ENCODE data around the gene MEX3A. TPM values are rescaled to one million over a fixed set of nuclear protein-coding genes. Genes with fewer than 3 reads are reported as not detected.

MEX3A gene
- total and polyA plus RNA-seq, 4 experiments from 2014 or later = not detected

DNA sequence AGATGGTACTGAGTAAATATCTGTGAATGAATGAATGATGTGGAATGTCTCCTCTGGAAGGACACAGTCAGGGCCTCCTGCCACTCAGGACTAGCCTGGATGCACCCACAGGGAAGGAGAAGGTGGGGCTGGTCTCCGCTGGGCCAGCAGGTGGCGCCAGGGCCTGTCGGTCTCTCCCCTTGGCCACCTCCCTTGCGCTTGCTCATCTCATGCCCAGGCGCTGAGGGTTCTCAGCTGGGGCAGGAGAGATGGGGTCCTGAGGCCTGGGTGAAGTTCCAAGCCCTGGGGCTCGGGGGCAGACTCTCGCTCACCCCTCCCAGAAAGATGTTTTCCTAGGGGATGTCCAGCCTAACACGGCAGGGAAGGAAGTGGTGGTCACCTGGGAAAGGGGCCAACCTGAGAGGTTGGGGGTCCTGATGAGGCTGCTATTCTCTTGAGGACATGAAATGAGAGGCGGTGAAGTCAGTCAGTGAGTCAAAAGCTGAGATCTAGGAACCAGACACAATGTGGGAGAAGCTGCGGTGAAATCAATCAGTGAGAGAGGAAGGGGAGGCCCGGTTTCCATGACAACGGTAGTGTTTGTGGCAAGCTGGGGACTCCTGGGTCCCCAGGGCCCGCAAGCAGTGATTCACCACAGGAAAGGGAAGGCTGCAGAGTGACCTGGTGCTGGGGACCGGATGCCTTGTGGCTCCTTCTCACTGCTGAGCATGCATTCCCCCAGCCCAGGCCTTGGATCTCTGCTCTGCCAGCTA, 14.6 kb upstream of the MEX3A start:
- Histone ChIP-seq H3K27me3 (ENCODE audit: insufficient read depth, low read length) (no peaks in the 10 kb centered on the region), H3K4me3 (ENCODE audit: low read length in 2 of 2) (peak overlapping the region in 1 of 2 donors; percentile 39), H3K9me3 (ENCODE audit: control insufficient read depth in 1 of 2, low read length in 2 of 2) (no peaks in the 10 kb centered on the region), H3K4me1 (ENCODE audit: insufficient read depth, low read length) (peaks cover 37% of the 10 kb centered on the region), H3K36me3 (ENCODE audit: insufficient read depth, low read length) (no peaks in the 10 kb centered on the region), H3K27ac (ENCODE audit: low read depth, low read length) (peak overlapping the region; percentile 78)
- Mint-ChIP-seq H3K4me1 (peaks cover 42 to 59% (median 48%) of the 10 kb centered on the region in 4 donors), H3K4me3 (peak overlapping the region; percentile 39 to 85 (median 78)), H3K27me3 (peaks cover 3 to 4% of the 10 kb centered on the region in 2 donors), H3K36me3 (peaks cover 0 to 4% of the 10 kb centered on the region in 2 donors), H3K9me3 (peaks cover 0 to 3% (median 0%) of the 10 kb centered on the region in 8 donors), H3K27ac (peak overlapping the region; percentile 90 to 100 (median 99))
- POLR2A ChIA-PET (ENCODE audit: partially characterized antibody) = interaction anchor here (1.0 to 19.7 kb wide), 7 partner anchors 9 to 186 kb away, joined by 3 to 527 read pairs (median 5); partner anchors contain the start of genes LMNA, PMF1 and SMG5
- CTCF ChIA-PET (ENCODE audit: partially characterized antibody) = interaction anchor here (0.8 to 18.7 kb wide), 17 partner anchors 8 to 322 kb away, joined by 3 to 716 read pairs (median 6); partner anchors contain the start of genes LMNA, PMF1 and SEMA4A
- intact Hi-C loops (cut with micrococcal nuclease) = loop anchor here (1.0 to 10.0 kb wide), 5 partner anchors 9 to 408 kb away; partner anchors contain the start of genes LMNA and MEF2D
- peak; percentile 88 to 98 (median 91) for DNase-seq

DNA sequence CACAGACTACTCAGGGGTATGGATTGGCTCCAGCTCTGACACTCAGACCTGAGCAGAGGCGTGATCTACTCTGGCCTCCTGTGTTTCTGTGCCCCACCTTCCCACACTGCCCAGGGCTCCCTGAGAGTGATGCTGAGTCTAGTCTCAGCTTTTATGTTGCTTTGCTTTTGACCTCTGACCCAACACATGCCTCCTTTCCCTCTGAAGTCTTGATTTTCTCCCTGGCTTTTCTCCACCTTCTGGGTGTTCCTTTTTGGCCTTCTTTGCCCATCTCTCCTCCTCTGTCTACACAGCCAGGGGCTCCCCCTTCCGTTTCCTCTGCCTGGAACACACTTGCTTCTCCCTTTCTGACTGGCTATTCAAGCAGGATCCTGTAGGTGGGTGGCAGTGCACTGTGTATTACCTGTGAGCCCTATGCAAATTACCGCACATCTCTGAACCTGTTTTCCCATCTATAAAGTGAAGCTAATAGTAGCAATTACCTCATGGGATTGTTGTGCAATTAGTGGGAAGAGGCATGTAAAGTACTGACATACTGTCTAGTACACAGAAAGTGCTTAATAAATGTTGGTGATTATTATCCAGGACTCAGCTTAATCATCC, 13.7 kb upstream of the MEX3A start:
- no peaks in the 10 kb centered on the region for H3K9me3 ChIP-seq (ENCODE audit: control insufficient read depth in 1 of 2, low read length in 2 of 2)
- POLR2A ChIA-PET (ENCODE audit: partially characterized antibody) = interaction anchor here (1.2 to 19.7 kb wide), 5 partner anchors 10 to 187 kb away, joined by 3 to 527 read pairs (median 6); partner anchors contain the start of genes LMNA, PMF1 and SMG5
- Mint-ChIP-seq H3K9me3 (peaks cover 0 to 3% (median 0%) of the 10 kb centered on the region in 8 donors), H3K27me3 (peaks cover 3 to 4% of the 10 kb centered on the region in 2 donors), H3K4me3 (peak overlapping the region in 7 of 8 donors; percentile 39 to 85 (median 80)), H3K27ac (peak overlapping the region; percentile 90 to 100 (median 99)), H3K4me1 (peaks cover 39 to 54% (median 44%) of the 10 kb centered on the region in 4 donors), H3K36me3 (peaks cover 0 to 4% of the 10 kb centered on the region in 2 donors)
- peak overlapping the region; percentile 78 for H3K27ac ChIP-seq (ENCODE audit: low read depth, low read length)
- no peaks in the 10 kb centered on the region for H3K27me3 ChIP-seq (ENCODE audit: insufficient read depth, low read length)
- no peaks in the 10 kb centered on the region for H3K36me3 ChIP-seq (ENCODE audit: insufficient read depth, low read length)
- no peak overlapping the region for H3K4me3 ChIP-seq (ENCODE audit: low read length in 2 of 2)
- DNase-seq = no peak
- H3K4me1 ChIP-seq (ENCODE audit: insufficient read depth, low read length) = peaks cover 37% of the 10 kb centered on the region
- CTCF ChIA-PET (ENCODE audit: partially characterized antibody) = interaction anchor here (0.7 to 18.7 kb wide), 17 partner anchors 9 to 323 kb away, joined by 3 to 716 read pairs (median 6); partner anchors contain the start of genes LMNA and PMF1
- intact Hi-C loops (cut with micrococcal nuclease) = loop anchor here (1.0 to 10.0 kb wide), 5 partner anchors 10 to 409 kb away; partner anchors contain the start of genes LMNA and MEF2D

DNA sequence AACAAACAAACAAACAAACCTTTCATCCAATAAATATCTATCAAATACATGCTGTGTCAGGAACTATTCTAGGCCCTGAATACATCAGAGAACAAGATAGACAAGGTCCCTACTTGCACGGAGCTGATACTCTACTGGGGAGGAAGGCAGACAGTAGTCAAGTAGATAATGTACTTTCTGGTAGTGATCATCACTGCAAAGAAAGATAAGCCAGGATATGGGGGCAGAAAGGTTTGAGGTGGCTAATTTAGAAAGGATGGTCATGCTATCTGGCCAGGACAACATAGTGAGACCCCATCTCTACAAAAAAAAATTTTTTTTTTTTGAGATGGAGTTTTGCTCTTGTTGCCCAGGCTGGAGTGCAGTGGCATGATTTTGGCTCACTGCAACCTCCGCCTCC, 9.3 kb upstream of the MEX3A start:
- no peak overlapping the region for H3K4me3 ChIP-seq (ENCODE audit: low read length in 2 of 2)
- H3K27ac ChIP-seq (ENCODE audit: low read depth, low read length) = no peak overlapping the region
- H3K4me1 ChIP-seq (ENCODE audit: insufficient read depth, low read length) = peaks cover 14% of the 10 kb centered on the region
- ChIA-PET CTCF (ENCODE audit: partially characterized antibody) (interaction anchor here (1.4 to 18.7 kb wide), 7 partner anchors 12 to 133 kb away, joined by 4 to 716 read pairs (median 7); no protein-coding TSS in a partner anchor), POLR2A (ENCODE audit: partially characterized antibody) (interaction anchor here (19.7 kb wide), 1 partner anchor 30 kb away, joined by 527 read pairs; the partner anchor contains the start of gene LMNA)
- intact Hi-C loops (cut with micrococcal nuclease) = loop anchor here (10.0 kb wide), 1 partner anchor 413 kb away; the partner anchor contains the start of gene MEF2D
- H3K9me3 ChIP-seq (ENCODE audit: control insufficient read depth in 1 of 2, low read length in 2 of 2) = no peaks in the 10 kb centered on the region
- H3K36me3 ChIP-seq (ENCODE audit: insufficient read depth, low read length) = no peaks in the 10 kb centered on the region
- H3K9me3 Mint-ChIP-seq = no peaks in the 10 kb centered on the region
- no peaks in the 10 kb centered on the region for H3K36me3 Mint-ChIP-seq
- H3K4me3 Mint-ChIP-seq = no peak overlapping the region
- peaks cover 2 to 6% of the 10 kb centered on the region in 2 donors for H3K27me3 Mint-ChIP-seq
- peaks cover 14 to 26% (median 20%) of the 10 kb centered on the region in 4 donors for H3K4me1 Mint-ChIP-seq
- H3K27ac Mint-ChIP-seq = no peak overlapping the region
- H3K27me3 ChIP-seq (ENCODE audit: insufficient read depth, low read length) = no peaks in the 10 kb centered on the region
- peak in 1 of 5 donors; percentile 13 for DNase-seq

DNA sequence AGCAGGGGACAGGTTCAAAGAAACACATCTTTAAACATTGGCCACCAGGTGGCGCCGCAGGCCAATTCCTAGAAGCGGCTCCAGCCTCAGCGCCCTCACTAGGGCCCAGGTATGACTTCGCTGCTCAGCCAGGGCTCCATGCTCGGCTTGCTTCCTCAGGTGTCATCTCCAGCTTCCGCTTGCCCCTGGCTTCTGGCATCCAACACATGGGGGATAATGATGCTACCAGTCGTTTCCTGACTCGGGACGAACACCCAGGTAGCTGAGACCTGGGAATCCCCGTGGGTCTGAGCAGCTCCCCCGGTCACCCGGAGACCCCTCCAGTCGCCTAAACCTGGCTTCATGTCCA, 8.5 kb upstream of the MEX3A start:
- ChIA-PET POLR2A (ENCODE audit: partially characterized antibody) (interaction anchor here (1.4 to 19.7 kb wide), 2 partner anchors 31 to 135 kb away, joined by 3 to 527 read pairs; partner anchors contain the start of gene LMNA), CTCF (ENCODE audit: partially characterized antibody) (interaction anchor here (0.8 to 18.7 kb wide), 18 partner anchors 9 to 227 kb away, joined by 3 to 716 read pairs (median 4); partner anchors contain the start of gene PMF1)
- Histone ChIP-seq H3K9me3 (ENCODE audit: control insufficient read depth in 1 of 2, low read length in 2 of 2) (no peaks in the 10 kb centered on the region), H3K36me3 (ENCODE audit: insufficient read depth, low read length) (no peaks in the 10 kb centered on the region), H3K4me1 (ENCODE audit: insufficient read depth, low read length) (peaks cover 6% of the 10 kb centered on the region), H3K27ac (ENCODE audit: low read depth, low read length) (no peak overlapping the region), H3K27me3 (ENCODE audit: insufficient read depth, low read length) (no peaks in the 10 kb centered on the region), H3K4me3 (ENCODE audit: low read length in 2 of 2) (no peak overlapping the region)
- intact Hi-C loops (cut with micrococcal nuclease) = loop anchor here (1.0 to 10.0 kb wide), 4 partner anchors 39 to 414 kb away; partner anchors contain the start of gene MEF2D
- H3K4me1 Mint-ChIP-seq = peaks cover 6 to 18% (median 12%) of the 10 kb centered on the region in 4 donors
- peak; percentile 78 to 84 (median 81) for DNase-seq
- no peaks in the 10 kb centered on the region for H3K9me3 Mint-ChIP-seq
- H3K36me3 Mint-ChIP-seq = no peaks in the 10 kb centered on the region
- peak overlapping the region in 1 of 8 donors; percentile 16 for H3K4me3 Mint-ChIP-seq
- H3K27ac Mint-ChIP-seq = peak overlapping the region in 5 of 7 donors; percentile 11 to 79 (median 61)
- H3K27me3 Mint-ChIP-seq = peaks cover 6 to 7% of the 10 kb centered on the region in 2 donors

DNA sequence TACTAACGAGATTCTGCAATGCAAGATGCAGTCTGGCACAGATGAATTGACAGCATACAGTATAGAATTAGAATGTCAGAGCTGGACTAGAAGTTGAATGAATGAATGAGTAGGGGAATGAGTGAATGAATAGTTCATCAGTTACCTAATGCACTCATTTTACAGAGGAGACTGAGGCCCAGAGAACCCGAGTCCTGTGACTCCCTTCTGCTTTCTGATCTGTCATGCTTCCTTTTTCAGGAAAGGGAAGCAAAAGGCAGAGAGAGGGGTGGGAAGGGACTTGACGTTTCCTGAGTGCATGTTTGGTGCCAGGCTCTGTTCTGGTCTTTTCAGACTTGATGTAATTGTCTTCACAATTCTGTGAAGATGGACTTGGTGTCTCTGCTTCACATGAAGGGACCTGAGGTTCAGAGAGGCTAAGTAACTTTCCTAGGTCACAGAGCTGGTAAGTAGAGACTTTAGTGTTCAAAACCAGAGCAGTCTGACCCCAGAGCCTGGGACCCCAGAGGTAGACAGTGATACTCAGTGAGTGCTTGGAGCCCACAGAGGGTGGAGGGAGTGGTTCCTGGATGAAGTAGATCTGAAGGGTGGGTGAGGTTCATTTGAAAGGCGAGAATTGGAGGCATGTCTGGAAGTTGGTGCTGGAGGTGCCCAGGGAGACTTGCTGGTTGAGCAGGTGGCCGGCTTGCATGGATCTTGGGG, 8.0 kb upstream of the MEX3A start:
- no peak for DNase-seq
- Histone ChIP-seq H3K36me3 (ENCODE audit: insufficient read depth, low read length) (no peaks in the 10 kb centered on the region), H3K4me3 (ENCODE audit: low read length in 2 of 2) (no peak overlapping the region), H3K9me3 (ENCODE audit: control insufficient read depth in 1 of 2, low read length in 2 of 2) (no peaks in the 10 kb centered on the region), H3K4me1 (ENCODE audit: insufficient read depth, low read length) (peaks cover under 1% of the 10 kb centered on the region), H3K27me3 (ENCODE audit: insufficient read depth, low read length) (no peaks in the 10 kb centered on the region), H3K27ac (ENCODE audit: low read depth, low read length) (no peak overlapping the region)
- Mint-ChIP-seq H3K36me3 (no peaks in the 10 kb centered on the region), H3K4me3 (peak overlapping the region in 1 of 8 donors; percentile 16), H3K4me1 (peaks cover 6 to 14% (median 8%) of the 10 kb centered on the region in 4 donors), H3K27ac (peak overlapping the region in 3 of 7 donors; percentile 11 to 73 (median 62)), H3K9me3 (no peaks in the 10 kb centered on the region), H3K27me3 (peaks cover 6 to 8% of the 10 kb centered on the region in 2 donors)
- intact Hi-C loops (cut with micrococcal nuclease) = loop anchor here (1.0 to 10.0 kb wide), 4 partner anchors 40 to 415 kb away; partner anchors contain the start of gene MEF2D
- CTCF ChIA-PET (ENCODE audit: partially characterized antibody) = interaction anchor here (0.8 to 18.7 kb wide), 19 partner anchors 9 to 227 kb away, joined by 3 to 716 read pairs (median 4); partner anchors contain the start of gene PMF1
- POLR2A ChIA-PET (ENCODE audit: partially characterized antibody) = interaction anchor here (1.4 to 19.7 kb wide), 2 partner anchors 32 to 135 kb away, joined by 3 to 527 read pairs; partner anchors contain the start of gene LMNA

DNA sequence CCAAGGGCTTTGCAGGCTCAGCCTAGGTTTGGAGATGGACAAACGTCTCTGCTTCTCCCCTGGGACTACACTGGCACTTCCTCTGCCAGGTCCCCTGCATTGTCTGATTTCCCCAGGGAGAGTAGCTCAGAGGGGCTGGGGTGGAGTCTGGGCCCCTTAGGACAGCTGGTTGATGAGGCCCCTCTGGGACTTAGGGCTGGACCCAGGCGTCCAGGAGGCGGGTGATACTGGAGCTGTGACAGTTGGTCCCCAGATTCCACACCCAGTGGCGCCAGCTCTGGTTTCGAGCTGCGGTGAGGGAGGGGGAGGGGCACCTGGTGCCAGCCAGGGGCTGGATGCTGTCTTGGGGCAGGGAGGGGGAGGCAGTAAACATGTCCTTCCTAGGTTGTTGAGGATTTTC, 7.4 kb upstream of the MEX3A start:
- no peak overlapping the region for H3K4me3 Mint-ChIP-seq
- Histone ChIP-seq H3K36me3 (ENCODE audit: insufficient read depth, low read length) (no peaks in the 10 kb centered on the region), H3K4me3 (ENCODE audit: low read length in 2 of 2) (no peak overlapping the region), H3K4me1 (ENCODE audit: insufficient read depth, low read length) (no peaks in the 10 kb centered on the region), H3K27me3 (ENCODE audit: insufficient read depth, low read length) (no peaks in the 10 kb centered on the region), H3K9me3 (ENCODE audit: control insufficient read depth in 1 of 2, low read length in 2 of 2) (no peaks in the 10 kb centered on the region), H3K27ac (ENCODE audit: low read depth, low read length) (no peak overlapping the region)
- DNase-seq = no peak
- H3K4me1 Mint-ChIP-seq = peaks cover 6 to 14% (median 7%) of the 10 kb centered on the region in 4 donors
- CTCF ChIA-PET (ENCODE audit: partially characterized antibody) = interaction anchor here (1.1 to 18.7 kb wide), 12 partner anchors 10 to 135 kb away, joined by 3 to 716 read pairs (median 5); partner anchors contain the start of gene PMF1
- no peaks in the 10 kb centered on the region for H3K36me3 Mint-ChIP-seq
- no peaks in the 10 kb centered on the region for H3K9me3 Mint-ChIP-seq
- intact Hi-C loops (cut with micrococcal nuclease) = loop anchor here (1.0 to 10.0 kb wide), 4 partner anchors 41 to 415 kb away; partner anchors contain the start of gene MEF2D
- H3K27ac Mint-ChIP-seq = no peak overlapping the region
- H3K27me3 Mint-ChIP-seq = peaks cover 6 to 9% of the 10 kb centered on the region in 2 donors
- POLR2A ChIA-PET (ENCODE audit: partially characterized antibody) = interaction anchor here (1.4 to 19.7 kb wide), 2 partner anchors 32 to 136 kb away, joined by 3 to 527 read pairs; partner anchors contain the start of gene LMNA

Measured in CD4-positive, alpha-beta memory T cell (primary cell).